Nephron progenitor cell (in vitro differentiated cells): ENCODE measurements around the gene TBX1.

Experiments
- DNase-seq: peaks from one replicate; pipeline ENCODE4 v3.0.0; 2021
- H3K27ac Mint-ChIP-seq: 2 replicates; pipeline ENCODE4 v1.8.0; 2021; ENCODE audit warnings: mild to moderate bottlenecking, moderate library complexity, mixed read lengths
- H3K27me3 Mint-ChIP-seq: 2 replicates; pipeline ENCODE4 v1.8.0; 2021; ENCODE audit warnings: mild to moderate bottlenecking, low read depth, mixed read lengths; ENCODE audit not compliant: poor library complexity
- H3K36me3 Mint-ChIP-seq: 2 replicates; pipeline ENCODE4 v1.8.0; 2021; ENCODE audit warnings: low read depth, mixed read lengths
- H3K4me1 Mint-ChIP-seq: 2 replicates; pipeline ENCODE4 v1.8.0; 2021; ENCODE audit warnings: mixed read lengths
- H3K4me3 Mint-ChIP-seq: 2 replicates; pipeline ENCODE4 v1.8.0; 2021; ENCODE audit warnings: mild to moderate bottlenecking, moderate library complexity, mixed read lengths
- H3K9me3 Mint-ChIP-seq: 2 replicates; pipeline ENCODE4 v1.8.0; 2021; ENCODE audit warnings: mild to moderate bottlenecking, moderate library complexity, mixed read lengths
- CTCF ChIP-seq: fragments of 200-600 bp; sonication (generic); IDR thresholded peaks from 2 replicates; pipeline ENCODE4 v1.5.0; 2021; ENCODE audit warnings: antibody characterized with exemption

Gene TBX1

GRCh38 chr22:19730655-19731360 is 29.8 kb upstream of the TBX1 start:
- Mint-ChIP-seq H3K4me3 (no peak overlapping the region), H3K9me3 (peaks cover 11% of the 10 kb centered on the region), H3K27me3 (peaks cover 91% of the 10 kb centered on the region), H3K36me3 (no peaks in the 10 kb centered on the region), H3K4me1 (peaks cover 10% of the 10 kb centered on the region), H3K27ac (no peak overlapping the region)
- TF ChIP-seq CTCF = peak; percentile 90
- peak; percentile 96 for DNase-seq

- Mint-ChIP-seq H3K27ac (no peak overlapping the region), H3K36me3 (no peaks in the 10 kb centered on the region), H3K4me1 (peaks cover 17% of the 10 kb centered on the region), H3K27me3 (peaks cover 83% of the 10 kb centered on the region), H3K9me3 (peaks cover 11% of the 10 kb centered on the region), H3K4me3 (no peak overlapping the region)
- peak; percentile 71 for DNase-seq
- TF ChIP-seq CTCF = no peak
Measured at GRCh38 chr22:19731361-19732135, 29.0 kb upstream of the TBX1 start.

DNA sequence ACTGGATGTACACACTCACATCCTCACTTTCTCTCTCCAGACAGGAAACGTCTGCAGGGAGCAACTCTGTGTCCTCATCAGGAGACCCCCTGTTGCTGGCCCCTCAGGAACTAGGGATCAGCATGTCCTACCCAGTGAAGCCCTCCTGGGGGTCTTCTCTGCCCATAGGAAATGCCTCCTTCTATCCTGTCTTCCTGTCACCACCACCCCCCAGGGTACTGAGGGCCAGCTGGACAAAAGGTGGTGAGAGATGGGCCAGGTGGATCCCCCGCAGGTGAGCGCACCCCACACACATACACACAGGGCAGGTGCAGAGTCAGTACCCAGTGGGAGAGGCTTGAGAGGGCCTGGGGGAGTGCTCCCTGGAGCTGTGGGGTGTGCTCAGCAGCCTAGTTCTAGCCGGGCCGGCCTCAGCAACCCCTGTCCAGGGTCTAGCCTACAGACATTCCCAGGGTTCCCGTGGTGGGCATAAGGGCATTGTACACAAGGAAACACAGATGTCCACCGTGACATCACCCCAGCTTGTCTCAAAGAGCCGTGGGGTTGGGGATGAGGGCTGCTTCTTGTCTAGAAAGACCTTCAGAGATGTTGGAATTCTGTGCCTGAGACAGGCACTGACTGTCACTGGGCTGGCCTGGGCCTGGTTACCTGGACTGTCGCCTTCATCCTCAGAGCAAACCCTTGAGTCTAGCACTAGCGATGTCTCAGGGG is 28.0 kb upstream of the TBX1 start:
- no peak overlapping the region for H3K27ac Mint-ChIP-seq
- peaks cover 23% of the 10 kb centered on the region for H3K4me1 Mint-ChIP-seq
- no peaks in the 10 kb centered on the region for H3K36me3 Mint-ChIP-seq
- no peak for TF ChIP-seq CTCF
- no peak overlapping the region for H3K4me3 Mint-ChIP-seq
- H3K9me3 Mint-ChIP-seq = peaks cover 3% of the 10 kb centered on the region
- no peak for DNase-seq
- peaks cover 73% of the 10 kb centered on the region for H3K27me3 Mint-ChIP-seq

GRCh38 chr22:19733755-19734154 is 26.8 kb upstream of the TBX1 start:
- H3K4me3 Mint-ChIP-seq = no peak overlapping the region
- H3K4me1 Mint-ChIP-seq = peaks cover 35% of the 10 kb centered on the region
- no peak overlapping the region for H3K27ac Mint-ChIP-seq
- peaks cover 65% of the 10 kb centered on the region for H3K27me3 Mint-ChIP-seq
- no peak for DNase-seq
- no peaks in the 10 kb centered on the region for H3K9me3 Mint-ChIP-seq
- TF ChIP-seq CTCF = no peak
- no peaks in the 10 kb centered on the region for H3K36me3 Mint-ChIP-seq

- Mint-ChIP-seq H3K36me3 (no peaks in the 10 kb centered on the region), H3K27me3 (peaks cover 61% of the 10 kb centered on the region), H3K4me3 (no peak overlapping the region), H3K9me3 (no peaks in the 10 kb centered on the region), H3K27ac (no peak overlapping the region), H3K4me1 (peaks cover 40% of the 10 kb centered on the region)
- DNase-seq = no peak
- no peak for TF ChIP-seq CTCF
Measured at GRCh38 chr22:19734163-19734562, 26.4 kb upstream of the TBX1 start.
